ENCODE measurements around the gene FAAP20.

GRCh38 chr1:2213576-2214505 lies 19.3 kb upstream of the FAAP20 start:
- TF ChIP-seq MAX (IDR thresholded peaks at IDR 0.05; ENCODE audit: insufficient read depth, insufficient read length) (no peak), EZH2 (IDR thresholded peaks at IDR 0.05; ENCODE audit: borderline replicate concordance, low read depth, low read length, severe bottlenecking) (no peak), CTCF (IDR thresholded peaks at IDR 0.05; ENCODE audit: extremely low read depth in 1 of 2, insufficient read depth in 1 of 2, low read depth in 1 of 2, low read length in 2 of 2) (no peak), POLR2A (IDR thresholded peaks at IDR 0.05; ENCODE audit: low read depth, low read length) (no peak), POLR2AphosphoS5 (IDR thresholded peaks at IDR 0.05; ENCODE audit: insufficient read depth, low read depth, low read length) (no peak), JUN (IDR thresholded peaks at IDR 0.05; ENCODE audit: borderline replicate concordance, insufficient read depth, insufficient read length, low read depth) (no peak)
